Right lobe of liver (tissue), 6 donors: ENCODE data around the gene CBX8. TPM values are rescaled to one million over a fixed set of nuclear protein-coding genes. Genes with fewer than 3 reads are reported as not detected.

Experiments
- ATAC-seq, 4 donors: fragments of 200-7000 bp; cut with Tn5 transposase; one replicate each; pipeline ENCODE4 v1.9.1; 2020; ENCODE audit warnings: mild to moderate bottlenecking in 4 of 4, moderate library complexity in 4 of 4
- DNase-seq, 3 donors: peaks; one replicate each; pipeline ENCODE4 v3.0.0-alpha.2; 2020
- H3K27ac ChIP-seq, 3 donors: fragments of 200-600 bp; one replicate each; pipeline ENCODE4 v1.8.0; 2022
- H3K27me3 ChIP-seq, 2 donors: fragments of 200-600 bp; one replicate each; pipeline ENCODE4 v1.8.0; 2022
- H3K36me3 ChIP-seq, 4 donors: fragments of 200-600 bp; sonication (generic) in 1 of 4; one replicate each; pipeline versions ENCODE4 v1.5.1 to v1.8.0; 2017 to 2022; ENCODE audit warnings: control low read depth in 1 of 4
- H3K4me1 ChIP-seq, 4 donors: fragments of 200-600 bp; sonication (generic) in 1 of 4; one replicate each; pipeline versions ENCODE4 v1.5.1 to v1.8.0; 2017 to 2022; ENCODE audit warnings: control low read depth in 1 of 4
- H3K4me3 ChIP-seq, 3 donors: fragments of 200-600 bp; one replicate each; pipeline ENCODE4 v1.8.0; 2022
- H3K9me3 ChIP-seq, 4 donors: fragments of 200-600 bp; sonication (generic) in 1 of 4; one replicate each; pipeline versions ENCODE4 v1.5.1 to v1.8.0; 2017 to 2022; ENCODE audit warnings: control low read depth in 1 of 4
- POLR2A ChIP-seq: fragments of 450-650 bp; IDR thresholded peaks from one replicate; pipeline ENCODE4 v1.6.1; 2017; ENCODE audit warnings: antibody characterized with exemption, mild to moderate bottlenecking
- WGBS: methylation state at CpG from one replicate; pipeline ENCODE4 v1.1.6; 2018; ENCODE audit warnings: low coverage, low lambda C conversion rate; ENCODE audit not compliant: insufficient coverage; ENCODE audit errors: missing lambda C conversion rate; 5-methylcytosine and 5-hydroxymethylcytosine counted together
- intact Hi-C, 2 donors: fragments of 100-400 bp; cut with DNase I; formaldehyde crosslinking; loops; one replicate each; pipeline versions ENCODE4 v1.11.2 to v1.14.1; 2022
- total RNA-seq, 6 experiments: library from RNA; depleted of rRNA in 2 of 6; stranded (reverse); fragments of >200 nt in 2 of 6; fragmentation: NEBNext Ultra II Directional in 3 of 6; extraction: Animal tissue kit (Norgen Biotek cat#: 25700) in 3 of 6; gene quantifications; one replicate each; pipeline versions ENCODE4 v1.1.0 to v1.2.4, GENCODE V29; 2016 to 2023
- TF ChIP-seq, protein P1 (sequence below), 4 donors: fragments of 200-600 bp in 3 of 4; fragments of 450-650 bp in 1 of 4; IDR thresholded peaks; one replicate each; pipeline versions ENCODE4 v1.5.1 to v1.8.0; 2016 to 2022; ENCODE audit warnings: antibody characterized with exemption in 4 of 4, mild to moderate bottlenecking in 2 of 4
- donor health status: DM: no; HTN: yes; CAD: no.
- donor health status: DM: no; HTN: no; CAD: no.
- donor health status: DM: no; HTN: no; CAD: no.
- donor health status: DM: no; HTN: yes; CAD: no.
- donor health status: DM: no; HTN: yes; CAD: no.

The CBX8 gene
- total RNA-seq, 6 experiments from 2014 or later, result 1.2 to 4.7 (median 2.0) TPM

DNA sequence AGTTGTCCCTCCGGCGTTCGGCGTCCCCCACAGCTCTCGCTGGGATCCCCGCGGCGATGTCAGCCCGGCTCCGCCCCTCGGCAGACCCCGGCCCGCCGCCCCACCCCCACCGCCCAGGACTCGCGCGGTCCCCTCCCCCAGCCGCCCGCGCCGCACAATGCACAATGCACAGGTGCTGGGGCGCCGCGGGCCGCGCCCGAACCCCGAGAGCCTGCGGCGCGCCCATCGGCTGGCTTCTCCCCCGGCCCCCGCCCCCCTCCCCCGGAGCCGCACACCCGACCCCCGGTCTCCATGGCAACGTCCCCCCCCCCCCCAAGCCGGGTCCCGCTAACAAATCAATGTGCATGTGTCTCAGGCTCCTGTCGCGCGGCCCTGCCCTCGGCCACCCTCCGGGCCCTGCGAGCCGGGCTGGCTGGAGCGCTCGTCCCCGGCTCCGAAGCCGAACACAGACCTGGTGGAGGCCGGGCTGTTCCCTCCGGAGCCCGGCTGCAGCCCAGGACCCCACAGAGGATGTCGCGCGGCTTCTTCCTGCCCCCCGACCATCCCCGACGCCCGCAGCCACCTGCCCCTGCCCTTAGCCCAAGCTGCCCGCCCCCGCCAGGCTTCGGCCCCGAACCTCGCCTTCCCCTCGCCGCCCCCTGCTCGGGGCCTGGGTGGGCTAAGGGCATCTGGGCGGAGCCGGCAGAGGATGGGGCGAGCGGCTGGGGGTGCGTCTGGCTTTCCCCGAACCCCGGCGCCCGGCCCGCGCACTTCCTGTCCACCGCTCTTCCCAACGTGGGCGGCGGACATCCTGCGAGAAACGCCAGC, 818 bp upstream of the CBX8 start:
- Histone ChIP-seq H3K4me3 (peak overlapping the region; percentile 58 to 78 (median 74)), H3K4me1 (peaks cover 0 to 35% (median 8%) of the 10 kb centered on the region in 4 donors), H3K27ac (peak overlapping the region in 2 of 3 donors; percentile 58 to 60), H3K36me3 (no peaks in the 10 kb centered on the region), H3K27me3 (peaks cover 17 to 45% of the 10 kb centered on the region in 2 donors), H3K9me3 (no peaks in the 10 kb centered on the region)
- ATAC-seq (peak in 2 of 4 donors; percentile 5 to 21), DNase-seq (no peak)
- intact Hi-C loops, result no loop called here
- WGBS, result 0% methylated on average over 14 of the region's 89 CpGs
- TF ChIP-seq POLR2A, result no peak
- TF ChIP-seq, protein P1, sequence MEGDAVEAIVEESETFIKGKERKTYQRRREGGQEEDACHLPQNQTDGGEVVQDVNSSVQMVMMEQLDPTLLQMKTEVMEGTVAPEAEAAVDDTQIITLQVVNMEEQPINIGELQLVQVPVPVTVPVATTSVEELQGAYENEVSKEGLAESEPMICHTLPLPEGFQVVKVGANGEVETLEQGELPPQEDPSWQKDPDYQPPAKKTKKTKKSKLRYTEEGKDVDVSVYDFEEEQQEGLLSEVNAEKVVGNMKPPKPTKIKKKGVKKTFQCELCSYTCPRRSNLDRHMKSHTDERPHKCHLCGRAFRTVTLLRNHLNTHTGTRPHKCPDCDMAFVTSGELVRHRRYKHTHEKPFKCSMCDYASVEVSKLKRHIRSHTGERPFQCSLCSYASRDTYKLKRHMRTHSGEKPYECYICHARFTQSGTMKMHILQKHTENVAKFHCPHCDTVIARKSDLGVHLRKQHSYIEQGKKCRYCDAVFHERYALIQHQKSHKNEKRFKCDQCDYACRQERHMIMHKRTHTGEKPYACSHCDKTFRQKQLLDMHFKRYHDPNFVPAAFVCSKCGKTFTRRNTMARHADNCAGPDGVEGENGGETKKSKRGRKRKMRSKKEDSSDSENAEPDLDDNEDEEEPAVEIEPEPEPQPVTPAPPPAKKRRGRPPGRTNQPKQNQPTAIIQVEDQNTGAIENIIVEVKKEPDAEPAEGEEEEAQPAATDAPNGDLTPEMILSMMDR (IDR thresholded peaks at IDR 0.05), result no peak

DNA sequence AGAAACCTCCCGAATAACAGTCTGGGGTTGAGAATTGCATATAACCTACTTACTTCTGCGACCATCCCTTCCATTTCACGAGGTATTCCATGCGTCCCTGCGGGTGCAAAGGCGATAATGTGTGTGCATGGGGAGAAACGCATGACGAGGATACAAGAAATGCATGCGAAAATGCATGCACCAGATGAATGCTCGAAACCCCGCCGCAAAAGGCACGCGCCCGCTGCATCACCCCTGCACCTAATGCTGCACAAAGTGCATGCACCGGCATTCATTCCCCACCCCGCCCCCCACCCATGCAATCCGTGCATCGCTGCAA, 474 bp downstream of the CBX8 start:
- peaks cover 9 to 39% of the 10 kb centered on the region in 2 donors for H3K27me3 ChIP-seq
- no peaks in the 10 kb centered on the region for H3K9me3 ChIP-seq
- no peaks in the 10 kb centered on the region for H3K36me3 ChIP-seq
- H3K4me3 ChIP-seq, result peak overlapping the region; percentile 55 to 78 (median 74)
- TF ChIP-seq, protein P1 (IDR thresholded peaks at IDR 0.05), result no peak
- TF ChIP-seq POLR2A, result no peak
- intact Hi-C loops, result no loop called here
- peaks cover 0 to 30% (median 8%) of the 10 kb centered on the region in 4 donors for H3K4me1 ChIP-seq
- no peak for ATAC-seq
- peak overlapping the region in 2 of 3 donors; percentile 82 to 88 for H3K27ac ChIP-seq
- no peak for DNase-seq
- WGBS, result under 1% methylated on average over 19 of the region's 19 CpGs

- no peaks in the 10 kb centered on the region for H3K9me3 ChIP-seq
- WGBS, result 91% methylated on average over 8 of the region's 8 CpGs
Measured at GRCh38 chr17:79795795-79796443, 958 bp downstream of the CBX8 start.

DNA sequence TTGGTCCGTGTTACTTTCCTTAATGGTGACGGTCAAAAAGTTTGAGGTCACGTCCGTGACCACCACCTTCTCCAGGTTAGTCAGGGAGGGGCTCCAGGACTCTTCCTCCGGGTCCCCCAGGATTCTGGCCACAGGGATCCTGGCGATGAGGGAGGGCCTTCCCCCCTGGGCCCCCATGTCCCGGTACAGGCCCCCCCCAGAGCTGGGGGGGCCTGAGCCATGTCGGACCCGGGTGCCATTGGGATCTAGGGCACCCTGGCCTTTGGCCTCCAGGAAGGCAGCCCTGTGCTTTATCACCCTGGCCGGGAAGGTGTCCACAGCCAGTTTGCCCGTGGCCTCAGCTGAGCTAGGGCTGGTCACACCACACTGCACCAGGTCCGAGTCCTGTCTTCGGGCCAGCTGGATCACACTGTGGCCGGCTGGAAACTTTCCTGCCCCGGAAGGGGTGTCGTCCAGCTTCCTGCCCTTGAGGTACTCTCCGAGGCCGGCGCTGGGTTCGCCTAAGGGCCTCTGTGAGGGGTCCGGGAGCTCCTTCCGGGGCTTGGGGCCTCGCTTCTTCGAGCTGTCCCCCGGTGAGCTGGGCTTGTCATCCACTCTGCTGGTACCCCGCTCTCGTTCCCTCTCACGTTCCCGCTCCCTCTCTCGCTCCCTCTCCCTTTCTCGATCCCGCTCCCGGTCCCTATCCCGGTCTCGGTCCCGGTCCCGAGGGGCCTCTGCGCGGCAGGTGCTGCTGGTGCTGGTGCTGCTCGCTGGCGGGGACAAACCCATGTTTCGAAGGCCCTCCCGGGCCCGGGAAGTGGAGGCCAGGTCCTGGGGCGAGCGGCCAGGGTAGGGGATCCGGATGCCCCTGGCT, 2.0 kb downstream of the CBX8 start:
- no peak for ATAC-seq
- H3K9me3 ChIP-seq, result no peaks in the 10 kb centered on the region
- no peak overlapping the region for H3K4me3 ChIP-seq
- peaks cover 0 to 24% (median 11%) of the 10 kb centered on the region in 4 donors for H3K4me1 ChIP-seq
- intact Hi-C loops, result no loop called here
- TF ChIP-seq, protein P1 (IDR thresholded peaks at IDR 0.05), result no peak
- TF ChIP-seq POLR2A, result no peak
- peaks cover 14 to 40% of the 10 kb centered on the region in 2 donors for H3K27me3 ChIP-seq
- no peaks in the 10 kb centered on the region for H3K36me3 ChIP-seq
- H3K27ac ChIP-seq, result no peak overlapping the region
- no peak for DNase-seq
- WGBS, result 91% methylated on average over 4 of the region's 47 CpGs

More at GRCh38 chr17:79795795-79796443, 958 bp downstream of the CBX8 start:
- intact Hi-C loops, result no loop called here
- H3K4me3 ChIP-seq, result peak overlapping the region; percentile 55 to 78 (median 74)
- H3K36me3 ChIP-seq, result no peaks in the 10 kb centered on the region
- DNase-seq (no peak), ATAC-seq (no peak)
- peaks cover 9 to 41% of the 10 kb centered on the region in 2 donors for H3K27me3 ChIP-seq
- H3K27ac ChIP-seq, result no peak overlapping the region
- TF ChIP-seq POLR2A, result no peak
- TF ChIP-seq, protein P1 (IDR thresholded peaks at IDR 0.05), result no peak
- H3K4me1 ChIP-seq, result peaks cover 0 to 26% (median 8%) of the 10 kb centered on the region in 4 donors
